ENCODE measurements around the gene STX11. TPM values are rescaled to one million over a fixed set of nuclear protein-coding genes. Genes with fewer than 3 reads are reported as not detected.

Gene STX11
- total RNA-seq, 1 experiment from 2014 or later = 3.2 TPM

GRCh38 chr6:144156338-144156737, 6.0 kb downstream of the STX11 start:
- Histone ChIP-seq H3K9me3 (ENCODE audit: control insufficient read depth, insufficient read depth, low read depth, low read length) (no peaks in the 10 kb centered on the region), H3K27ac (ENCODE audit: low read length) (no peak overlapping the region), H3K4me1 (ENCODE audit: control insufficient read depth, insufficient read depth, low read length) (peaks cover 12% of the 10 kb centered on the region), H3K4me3 (ENCODE audit: low read depth in 2 of 2, low read length in 2 of 2) (no peak overlapping the region), H3K36me3 (ENCODE audit: control insufficient read depth, insufficient read depth, low read length) (no peaks in the 10 kb centered on the region), H3K27me3 (ENCODE audit: control insufficient read depth, insufficient read depth, low read length) (no peaks in the 10 kb centered on the region)
- ChIA-PET POLR2A (no interaction called here), CTCF (no interaction called here)
- intact Hi-C loops (cut with micrococcal nuclease; ENCODE audit: unreplicated experiment) (no loop called here), in situ Hi-C loops (cut with HindIII; ENCODE audit: low pct_unique_long_range_greater_than_20kb, low sequenced_read_pairs) (no loop called here)
- ATAC-seq (no peak), DNase-seq (ENCODE audit: low read depth, low spot score) (no peak)
- no peak for TF ChIP-seq SIN3A (IDR thresholded peaks at IDR 0.05; ENCODE audit: borderline replicate concordance, insufficient read depth, low read depth, low read length)
- TF ChIP-seq POLR2AphosphoS5 (IDR thresholded peaks at IDR 0.05; ENCODE audit: low read depth, low read length) = no peak
- TF ChIP-seq CTCF (IDR thresholded peaks at IDR 0.05) = no peak
- TF ChIP-seq REST (IDR thresholded peaks at IDR 0.05; ENCODE audit: insufficient read depth in 1 of 2, low read depth in 2 of 2, low read length in 1 of 2) = no peak
- no peak for TF ChIP-seq TCF7L2 (IDR thresholded peaks at IDR 0.05; ENCODE audit: low read depth, low read length)
- no TSS peak for BruUV-seq (replicated peaks)

- no peaks in the 10 kb centered on the region for H3K27me3 ChIP-seq (ENCODE audit: control insufficient read depth, insufficient read depth, low read length)
- intact Hi-C loops (cut with micrococcal nuclease; ENCODE audit: unreplicated experiment) (no loop called here), in situ Hi-C loops (cut with HindIII; ENCODE audit: low pct_unique_long_range_greater_than_20kb, low sequenced_read_pairs) (no loop called here)
- DNase-seq (ENCODE audit: low read depth, low spot score) = no peak
- TF ChIP-seq SIN3A (IDR thresholded peaks at IDR 0.05; ENCODE audit: borderline replicate concordance, insufficient read depth, low read depth, low read length) (no peak), TCF7L2 (IDR thresholded peaks at IDR 0.05; ENCODE audit: low read depth, low read length) (no peak), CTCF (IDR thresholded peaks at IDR 0.05) (no peak), REST (IDR thresholded peaks at IDR 0.05; ENCODE audit: insufficient read depth in 1 of 2, low read depth in 2 of 2, low read length in 1 of 2) (no peak)
- no peak overlapping the region for H3K4me3 ChIP-seq (ENCODE audit: low read depth in 2 of 2, low read length in 2 of 2)
- CTCF ChIA-PET = no interaction called here
- POLR2A ChIA-PET = no interaction called here
- H3K36me3 ChIP-seq (ENCODE audit: control insufficient read depth, insufficient read depth, low read length) = no peaks in the 10 kb centered on the region
- no peak for ATAC-seq
- no peaks in the 10 kb centered on the region for H3K9me3 ChIP-seq (ENCODE audit: control insufficient read depth, insufficient read depth, low read depth, low read length)
- peaks cover 6% of the 10 kb centered on the region; the same call in 1 of the 2 replicates for H3K4me1 ChIP-seq (ENCODE audit: control insufficient read depth, insufficient read depth, low read length)
- no peak overlapping the region for H3K27ac ChIP-seq (ENCODE audit: low read length)
- BruUV-seq (replicated peaks) = no TSS peak
Measured at GRCh38 chr6:144156991-144157390, 6.7 kb downstream of the STX11 start.

All from Panc1 (cell line).